ENCODE data around the gene MCC. TPM values are rescaled to one million over a fixed set of nuclear protein-coding genes. Genes with fewer than 3 reads are reported as not detected.

MCC gene
- total RNA-seq, 4 donors from 2014 or later, result 57.7 to 91.5 (median 76.0) TPM

GRCh38 chr5:113089653-113090335 lies 398.5 kb downstream of the MCC start:
- H3K4me3 ChIP-seq (ENCODE audit: low read depth, poor library complexity, severe bottlenecking), result no peak overlapping the region
- intact Hi-C loops (cut with DNase I; ENCODE audit: low total_unique reads), result no loop called here
- no peak for TF ChIP-seq CTCF (IDR thresholded peaks at IDR 0.05)
- TF ChIP-seq POLR2A (IDR thresholded peaks at IDR 0.05), result no peak
- DNase-seq (ENCODE audit: low spot score in 2 of 2), result no peak
- WGBS, 2 donors, result 64 to 70% methylated on average over 6 of the region's 6 CpGs

GRCh38 chr5:113087976-113088514 lies 400.2 kb downstream of the MCC start:
- no peak overlapping the region for H3K4me3 ChIP-seq (ENCODE audit: low read depth, poor library complexity, severe bottlenecking)
- TF ChIP-seq CTCF (IDR thresholded peaks at IDR 0.05) (no peak), POLR2A (IDR thresholded peaks at IDR 0.05) (no peak)
- no peak for DNase-seq (ENCODE audit: low spot score in 2 of 2)
- WGBS, 2 donors, result 84 to 85% methylated on average over 5 of the region's 5 CpGs
- intact Hi-C loops (cut with DNase I; ENCODE audit: low total_unique reads), result no loop called here

GRCh38 chr5:113085880-113086409 lies 402.3 kb downstream of the MCC start:
- no peak for TF ChIP-seq POLR2A (IDR thresholded peaks at IDR 0.05)
- TF ChIP-seq CTCF (IDR thresholded peaks at IDR 0.05), result no peak
- intact Hi-C loops (cut with DNase I; ENCODE audit: low total_unique reads), result no loop called here
- H3K4me3 ChIP-seq (ENCODE audit: low read depth, poor library complexity, severe bottlenecking), result no peak overlapping the region
- no peak for DNase-seq (ENCODE audit: low spot score in 2 of 2)
- 96 to 97% methylated on average over 7 of the region's 7 CpGs for WGBS, 2 donors

GRCh38 chr5:113085084-113085414 lies 403.2 kb downstream of the MCC start:
- intact Hi-C loops (cut with DNase I; ENCODE audit: low total_unique reads), result no loop called here
- DNase-seq (ENCODE audit: low spot score in 2 of 2), result no peak
- TF ChIP-seq CTCF (IDR thresholded peaks at IDR 0.05), result no peak
- no peak for TF ChIP-seq POLR2A (IDR thresholded peaks at IDR 0.05)
- 92 to 94% methylated on average over 8 of the region's 8 CpGs for WGBS, 2 donors
- H3K4me3 ChIP-seq (ENCODE audit: low read depth, poor library complexity, severe bottlenecking), result no peak overlapping the region

GRCh38 chr5:113084402-113085083 lies 403.7 kb downstream of the MCC start:
- intact Hi-C loops (cut with DNase I; ENCODE audit: low total_unique reads), result no loop called here
- H3K4me3 ChIP-seq (ENCODE audit: low read depth, poor library complexity, severe bottlenecking), result no peak overlapping the region
- 57 to 58% methylated on average over 3 of the region's 3 CpGs for WGBS, 2 donors
- TF ChIP-seq CTCF (IDR thresholded peaks at IDR 0.05), result no peak
- no peak for TF ChIP-seq POLR2A (IDR thresholded peaks at IDR 0.05)
- DNase-seq (ENCODE audit: low spot score in 2 of 2), result no peak
